ENCODE results near the gene TNS2.

The TNS2 gene

DNA sequence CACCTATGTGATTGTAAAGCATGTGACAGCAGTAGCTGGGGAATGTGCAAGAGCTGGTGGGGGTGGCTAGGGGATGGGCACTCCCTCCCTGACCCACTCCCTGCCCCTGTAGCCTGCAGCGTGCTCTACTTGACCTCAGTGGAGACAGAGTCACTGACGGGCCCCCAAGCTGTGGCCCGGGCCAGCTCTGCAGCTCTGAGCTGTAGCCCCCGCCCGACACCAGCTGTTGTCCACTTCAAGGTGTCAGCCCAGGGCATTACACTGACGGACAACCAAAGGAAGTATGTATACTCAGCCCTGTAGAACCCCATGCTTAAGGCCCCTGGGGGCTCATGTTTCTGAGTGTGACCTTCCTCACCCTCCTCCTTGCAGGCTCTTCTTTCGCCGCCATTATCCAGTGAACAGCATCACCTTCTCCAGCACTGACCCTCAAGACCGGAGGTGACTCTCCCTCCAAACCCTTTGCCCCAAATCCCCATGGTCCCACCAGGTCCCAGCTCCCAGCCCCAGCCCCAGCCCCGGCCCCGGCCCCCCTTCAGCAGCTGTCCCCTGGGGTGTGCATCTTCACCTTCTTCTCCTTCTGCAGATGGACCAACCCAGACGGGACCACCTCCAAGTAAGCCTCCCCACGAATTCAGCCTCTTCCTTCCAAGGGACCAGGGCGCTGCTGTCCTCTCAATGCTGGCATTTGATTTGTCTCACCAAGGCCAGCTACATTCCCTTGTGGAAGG, 13.3 kb downstream of the TNS2 start:
- Histone ChIP-seq H3K36me3 (ENCODE audit: control insufficient read depth, insufficient read depth, low read length) (no peaks in the 10 kb centered on the region), H3K4me1 (ENCODE audit: control insufficient read depth, insufficient read depth, low read length) (no peaks in the 10 kb centered on the region), H3K27ac (ENCODE audit: insufficient read depth, low read depth, low read length, poor library complexity, severe bottlenecking) (no peak overlapping the region), H3K9me3 (ENCODE audit: control insufficient read depth, low read length) (no peaks in the 10 kb centered on the region), H3K4me3 (ENCODE audit: insufficient read depth, low read depth, low read length) (no peak overlapping the region), H3K27me3 (ENCODE audit: control insufficient read depth, insufficient read depth, low read length, poor library complexity, severe bottlenecking) (no peaks in the 10 kb centered on the region)
- WGBS, 2 experiments = 91% methylated on average over 14 of the region's 14 CpGs

DNA sequence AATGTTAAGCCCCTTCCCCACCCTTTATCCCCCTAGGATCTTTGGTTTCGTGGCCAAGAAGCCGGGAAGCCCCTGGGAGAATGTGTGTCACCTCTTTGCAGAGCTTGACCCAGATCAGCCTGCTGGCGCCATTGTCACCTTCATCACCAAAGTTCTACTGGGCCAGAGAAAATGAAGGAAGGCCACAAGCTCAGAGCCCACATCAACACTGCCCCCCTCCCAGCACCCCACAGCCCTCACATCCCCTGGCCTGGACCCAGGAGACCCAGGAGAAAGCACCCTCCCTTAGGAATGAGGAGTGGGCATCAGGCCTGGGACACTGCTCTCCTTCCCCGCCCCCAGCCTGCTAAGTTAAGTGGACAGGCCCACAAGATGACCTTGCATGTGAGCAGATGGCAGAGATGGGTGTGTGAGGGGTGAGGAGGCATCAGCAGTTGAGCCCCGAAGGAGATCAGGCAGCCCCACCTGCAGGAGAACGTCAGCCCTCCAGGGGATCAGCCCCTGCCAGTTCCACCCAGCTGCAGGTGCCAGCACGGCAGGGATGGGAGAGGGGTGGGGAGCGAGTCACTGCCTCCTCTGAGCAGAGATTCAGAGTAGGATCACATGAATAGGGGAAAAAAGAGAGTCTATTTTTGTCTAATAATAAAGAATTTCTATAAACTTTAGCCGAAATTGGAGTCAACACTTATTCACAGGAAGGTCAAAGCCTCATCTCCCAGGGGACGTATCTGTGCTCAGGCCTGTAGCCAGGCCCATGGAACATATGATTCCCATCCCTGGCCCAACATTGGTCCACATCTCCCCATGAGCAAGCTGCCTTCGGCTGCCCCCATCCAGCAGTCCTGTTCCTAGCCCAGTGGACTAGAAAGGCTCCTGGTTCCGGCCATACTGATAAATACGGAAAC, 14.1 kb downstream of the TNS2 start:
- Histone ChIP-seq H3K27ac (ENCODE audit: insufficient read depth, low read depth, low read length, poor library complexity, severe bottlenecking) (no peak overlapping the region), H3K27me3 (ENCODE audit: control insufficient read depth, insufficient read depth, low read length, poor library complexity, severe bottlenecking) (no peaks in the 10 kb centered on the region), H3K9me3 (ENCODE audit: control insufficient read depth, low read length) (no peaks in the 10 kb centered on the region), H3K36me3 (ENCODE audit: control insufficient read depth, insufficient read depth, low read length) (no peaks in the 10 kb centered on the region), H3K4me3 (ENCODE audit: insufficient read depth, low read depth, low read length) (no peak overlapping the region), H3K4me1 (ENCODE audit: control insufficient read depth, insufficient read depth, low read length) (peaks cover 4% of the 10 kb centered on the region)
- 88 to 91% methylated on average over 13 of the region's 13 CpGs for WGBS, 2 experiments

DNA sequence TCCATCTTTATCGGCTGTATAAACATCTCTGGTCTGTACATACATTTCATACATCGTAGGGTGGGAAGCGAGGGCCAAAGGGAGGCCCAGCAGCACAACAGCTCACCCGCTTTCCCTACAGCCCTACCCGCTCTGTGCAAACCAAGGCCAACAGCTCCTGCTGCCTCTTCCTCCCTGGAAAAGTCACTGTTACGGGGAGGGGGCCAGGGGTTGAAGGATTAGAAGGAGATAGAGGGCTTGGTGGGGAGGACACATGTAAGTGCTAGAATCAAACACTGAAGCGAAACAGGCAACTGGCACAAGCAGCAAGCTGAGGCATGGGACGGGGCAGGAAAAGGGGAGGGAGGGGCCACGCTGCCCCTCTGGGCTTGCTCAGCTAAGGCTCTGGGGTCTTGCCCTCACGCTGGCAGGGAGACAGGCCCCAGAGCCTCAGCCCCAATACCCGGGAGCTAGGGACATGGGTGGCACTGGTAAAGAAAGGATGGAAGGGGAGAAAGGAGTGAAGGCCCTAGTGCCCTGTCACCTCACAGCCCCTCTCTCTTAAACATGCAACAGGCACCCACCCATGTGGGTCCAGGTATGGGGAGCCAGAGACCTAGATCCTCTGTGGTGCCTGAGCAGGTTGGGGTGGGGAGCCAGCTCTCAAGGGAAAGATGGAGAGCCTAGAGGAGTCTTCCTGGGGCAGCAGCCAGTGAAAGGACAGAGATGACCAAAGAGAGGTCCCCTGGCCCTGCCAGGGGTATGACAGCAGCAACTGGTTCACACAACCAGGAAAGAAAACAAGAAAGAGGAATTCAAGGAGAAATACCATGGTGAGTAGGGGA, 15.0 kb downstream of the TNS2 start:
- Histone ChIP-seq H3K4me3 (ENCODE audit: insufficient read depth, low read depth, low read length) (no peak overlapping the region), H3K27ac (ENCODE audit: insufficient read depth, low read depth, low read length, poor library complexity, severe bottlenecking) (no peak overlapping the region), H3K4me1 (ENCODE audit: control insufficient read depth, insufficient read depth, low read length) (peaks cover 8% of the 10 kb centered on the region), H3K27me3 (ENCODE audit: control insufficient read depth, insufficient read depth, low read length, poor library complexity, severe bottlenecking) (no peaks in the 10 kb centered on the region), H3K36me3 (ENCODE audit: control insufficient read depth, insufficient read depth, low read length) (no peaks in the 10 kb centered on the region), H3K9me3 (ENCODE audit: control insufficient read depth, low read length) (no peaks in the 10 kb centered on the region)
- 91 to 95% methylated on average over 11 of the region's 11 CpGs for WGBS, 2 experiments

DNA sequence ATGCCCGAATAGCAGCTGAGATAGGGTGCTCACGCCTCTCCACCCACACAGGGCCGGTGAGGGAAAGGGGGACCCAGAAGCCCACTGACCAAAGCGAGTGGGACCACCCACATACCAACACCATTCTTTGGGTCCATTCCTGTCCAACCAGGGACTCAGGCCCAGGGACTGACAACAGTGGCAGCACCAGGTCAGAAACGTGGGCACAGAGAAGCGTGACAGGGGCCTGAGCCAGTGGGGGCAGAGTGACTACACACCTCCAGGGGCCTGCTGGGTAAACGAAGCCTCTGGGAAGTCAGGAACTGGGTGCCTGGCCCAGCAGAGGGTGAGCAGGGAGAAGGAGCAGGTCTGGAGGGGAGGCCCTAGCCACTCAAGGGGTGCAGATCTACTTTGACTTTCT, 15.6 kb downstream of the TNS2 start:
- WGBS, 2 experiments = 89 to 90% methylated on average over 7 of the region's 7 CpGs
- Histone ChIP-seq H3K4me1 (ENCODE audit: control insufficient read depth, insufficient read depth, low read length) (peaks cover 11% of the 10 kb centered on the region), H3K36me3 (ENCODE audit: control insufficient read depth, insufficient read depth, low read length) (no peaks in the 10 kb centered on the region), H3K27ac (ENCODE audit: insufficient read depth, low read depth, low read length, poor library complexity, severe bottlenecking) (no peak overlapping the region), H3K27me3 (ENCODE audit: control insufficient read depth, insufficient read depth, low read length, poor library complexity, severe bottlenecking) (no peaks in the 10 kb centered on the region), H3K4me3 (ENCODE audit: insufficient read depth, low read depth, low read length) (no peak overlapping the region), H3K9me3 (ENCODE audit: control insufficient read depth, low read length) (no peaks in the 10 kb centered on the region)

DNA sequence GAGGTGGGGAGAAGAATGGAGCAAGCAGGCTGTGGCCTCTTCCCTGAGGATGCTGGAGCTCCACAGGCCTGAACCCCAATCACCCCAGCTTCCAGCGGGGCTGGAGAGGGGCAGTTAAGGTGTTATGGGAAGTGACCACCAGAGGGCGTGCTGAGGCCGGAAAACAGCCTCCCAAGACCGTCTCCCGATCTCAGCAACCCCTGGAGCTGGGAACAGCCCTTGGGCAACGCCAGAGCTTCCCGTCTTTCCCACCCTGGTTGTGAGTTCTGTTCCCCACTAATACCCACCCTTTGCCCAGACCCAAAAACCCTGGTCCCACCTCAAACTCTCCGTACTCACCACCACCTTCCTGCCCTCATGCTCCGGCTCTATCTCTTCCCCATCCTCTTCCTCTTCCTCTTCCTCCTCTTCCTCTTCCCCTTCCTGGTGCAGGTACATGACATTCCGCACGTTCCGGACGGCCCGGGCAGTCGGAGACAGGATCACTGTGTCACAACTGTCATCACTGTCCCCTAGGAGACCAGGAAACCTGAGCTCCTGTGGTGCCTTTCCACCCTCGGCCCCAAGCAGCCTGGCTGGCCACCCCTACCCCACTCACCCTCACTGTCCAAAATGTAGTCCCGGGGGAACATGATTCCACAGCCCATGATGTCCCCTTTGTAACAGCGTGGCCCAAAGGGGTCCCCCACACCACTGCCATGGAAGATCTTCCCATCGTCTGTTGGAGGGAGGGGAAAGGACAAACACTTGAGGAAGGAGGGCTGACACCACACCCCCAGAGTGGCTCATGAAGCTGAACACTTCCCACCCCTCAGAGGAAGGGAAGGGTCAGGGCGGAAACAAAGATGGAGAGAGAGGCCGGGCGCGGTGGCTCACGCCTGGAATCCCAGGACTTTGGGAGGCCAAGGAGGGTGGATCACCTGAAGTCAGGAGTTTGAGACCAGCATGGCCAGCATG, 16.4 kb downstream of the TNS2 start:
- Histone ChIP-seq H3K27me3 (ENCODE audit: control insufficient read depth, insufficient read depth, low read length, poor library complexity, severe bottlenecking) (no peaks in the 10 kb centered on the region), H3K4me1 (ENCODE audit: control insufficient read depth, insufficient read depth, low read length) (peaks cover 11% of the 10 kb centered on the region), H3K9me3 (ENCODE audit: control insufficient read depth, low read length) (no peaks in the 10 kb centered on the region), H3K36me3 (ENCODE audit: control insufficient read depth, insufficient read depth, low read length) (no peaks in the 10 kb centered on the region), H3K27ac (ENCODE audit: insufficient read depth, low read depth, low read length, poor library complexity, severe bottlenecking) (no peak overlapping the region), H3K4me3 (ENCODE audit: insufficient read depth, low read depth, low read length) (no peak overlapping the region)
- WGBS, 2 experiments = 56 to 58% methylated on average over 24 of the region's 24 CpGs

DNA sequence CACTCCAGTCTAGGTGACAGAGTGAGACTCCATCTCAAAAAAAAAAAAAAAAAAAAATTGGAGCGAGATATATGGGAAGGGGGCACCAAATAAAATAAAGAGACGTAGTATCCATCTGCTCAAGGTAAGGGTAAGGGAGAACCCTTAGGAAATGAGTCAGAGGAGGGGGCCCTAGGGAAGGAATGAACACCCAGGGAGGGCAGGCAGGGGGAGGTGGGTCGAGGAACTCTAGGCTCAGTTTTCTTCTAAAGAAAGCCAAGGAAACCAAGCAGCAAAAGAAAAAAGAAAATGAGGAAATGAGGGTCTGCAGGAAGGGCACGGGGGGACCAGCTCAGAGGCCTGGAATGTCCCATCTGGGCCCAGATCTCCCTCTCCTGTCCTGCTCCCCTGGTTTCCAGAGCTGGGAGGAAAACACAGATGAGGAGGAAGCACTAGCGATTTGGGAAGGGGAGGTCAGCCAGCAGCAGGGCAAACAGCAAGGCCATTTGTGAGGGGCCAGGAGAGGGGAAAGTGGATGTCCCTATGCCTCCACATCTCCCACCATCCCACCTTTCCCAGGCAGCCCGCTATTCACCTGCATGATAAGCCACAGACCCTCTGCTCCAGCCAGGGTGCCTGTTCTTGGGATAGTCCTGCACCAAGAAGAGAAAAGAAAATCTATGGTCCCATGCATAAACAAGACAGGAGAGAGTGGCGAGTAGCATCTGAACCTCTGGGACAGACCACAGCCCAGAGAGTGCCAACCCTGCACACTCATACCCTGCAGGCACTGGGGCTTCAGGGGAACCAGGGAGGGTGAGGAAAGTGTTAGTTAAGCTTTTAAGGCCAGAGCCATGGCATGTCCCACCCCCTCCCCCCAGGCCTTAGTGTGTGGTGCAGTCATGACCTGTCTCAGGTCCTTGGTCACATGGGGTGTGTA, 17.5 kb downstream of the TNS2 start:
- peaks cover 19% of the 10 kb centered on the region for H3K4me1 ChIP-seq (ENCODE audit: control insufficient read depth, insufficient read depth, low read length)
- H3K27ac ChIP-seq (ENCODE audit: insufficient read depth, low read depth, low read length, poor library complexity, severe bottlenecking) = no peak overlapping the region
- WGBS, 2 experiments = 75% methylated on average over 7 of the region's 7 CpGs

DNA sequence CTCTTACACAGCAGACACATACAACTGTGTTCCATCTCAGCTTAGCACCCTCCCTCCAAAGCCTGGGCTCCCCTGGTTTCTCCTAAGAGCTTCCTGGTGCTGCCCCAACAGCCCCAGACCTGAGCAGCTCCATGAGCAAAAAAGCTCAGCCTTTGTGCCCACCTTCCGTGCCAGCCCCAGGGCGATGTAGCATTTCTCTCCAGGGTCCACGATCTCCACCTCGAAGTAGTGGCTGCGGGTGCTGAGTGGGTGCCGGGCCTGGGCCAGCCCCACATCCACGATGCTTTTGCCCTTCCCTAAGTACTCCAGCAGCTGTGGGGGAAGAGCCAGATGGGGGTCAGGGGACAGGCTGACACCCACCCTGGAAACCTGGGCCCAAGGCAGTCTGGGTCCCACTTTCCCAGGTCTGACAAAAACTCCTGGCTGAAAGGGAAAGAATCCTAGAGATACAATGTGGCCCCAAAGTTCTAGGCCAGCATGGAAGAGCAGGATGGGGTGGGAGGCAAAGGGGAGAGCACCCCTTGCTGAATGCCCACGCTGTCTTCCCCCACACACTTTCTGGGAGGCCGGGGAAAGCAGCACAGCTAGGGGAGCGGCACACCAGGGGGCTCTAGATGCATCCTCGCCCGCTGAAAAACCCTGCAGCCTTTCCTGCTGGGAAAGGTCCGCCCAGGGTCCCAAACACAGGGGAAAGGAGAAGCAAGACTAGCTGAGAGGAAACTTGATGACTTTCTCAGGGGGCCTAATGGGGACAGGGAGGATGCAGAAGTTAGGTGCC, 18.3 kb downstream of the TNS2 start:
- Histone ChIP-seq H3K9me3 (ENCODE audit: control insufficient read depth, low read length) (no peaks in the 10 kb centered on the region), H3K27ac (ENCODE audit: insufficient read depth, low read depth, low read length, poor library complexity, severe bottlenecking) (no peak overlapping the region), H3K27me3 (ENCODE audit: control insufficient read depth, insufficient read depth, low read length, poor library complexity, severe bottlenecking) (no peaks in the 10 kb centered on the region), H3K4me3 (ENCODE audit: insufficient read depth, low read depth, low read length) (no peak overlapping the region), H3K4me1 (ENCODE audit: control insufficient read depth, insufficient read depth, low read length) (peaks cover 25% of the 10 kb centered on the region), H3K36me3 (ENCODE audit: control insufficient read depth, insufficient read depth, low read length) (no peaks in the 10 kb centered on the region)
- 84 to 86% methylated on average over 13 of the region's 13 CpGs for WGBS, 2 experiments

More for the DNA sequence above, 17.5 kb downstream of the TNS2 start:
- Histone ChIP-seq H3K4me3 (ENCODE audit: insufficient read depth, low read depth, low read length) (no peak overlapping the region), H3K27me3 (ENCODE audit: control insufficient read depth, insufficient read depth, low read length, poor library complexity, severe bottlenecking) (no peaks in the 10 kb centered on the region), H3K9me3 (ENCODE audit: control insufficient read depth, low read length) (no peaks in the 10 kb centered on the region), H3K36me3 (ENCODE audit: control insufficient read depth, insufficient read depth, low read length) (no peaks in the 10 kb centered on the region)

DNA sequence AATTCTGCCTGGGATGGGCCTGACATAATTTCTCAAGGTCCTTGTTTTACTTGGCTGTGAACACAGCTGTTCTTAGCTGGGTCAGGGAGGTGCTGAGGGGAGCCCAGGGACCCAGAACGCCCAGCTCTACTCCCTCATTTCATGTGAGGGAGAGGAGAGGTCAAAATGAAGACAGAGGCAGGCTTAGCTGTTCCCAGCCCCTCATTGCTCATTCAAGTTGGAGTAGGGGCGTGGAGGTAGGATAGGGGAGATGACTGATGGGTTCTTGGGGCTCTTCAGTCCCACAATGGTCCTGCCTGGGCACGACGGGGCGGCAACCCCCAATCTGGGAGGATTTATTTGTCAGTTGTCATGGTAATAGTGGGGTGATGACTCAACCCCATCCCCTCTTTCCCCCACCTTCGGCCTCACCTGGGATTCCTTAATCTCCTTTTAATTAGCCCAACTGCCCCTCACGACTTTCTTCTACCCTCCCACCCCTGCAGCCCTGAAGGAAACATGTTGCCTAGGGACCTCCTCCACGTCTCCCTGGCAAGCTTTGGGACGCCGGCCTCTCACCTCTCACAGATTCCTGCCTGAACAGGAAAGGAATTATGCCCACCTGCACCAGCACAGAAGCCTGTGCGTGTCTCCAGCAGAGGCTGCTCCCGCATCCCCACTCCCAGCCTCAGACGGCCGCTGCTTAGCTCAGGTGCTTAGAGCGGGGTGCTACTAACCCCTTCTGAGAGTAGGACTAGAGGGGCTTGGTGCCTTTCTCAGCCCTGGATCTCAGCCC, 19.1 kb downstream of the TNS2 start:
- H3K4me3 ChIP-seq (ENCODE audit: insufficient read depth, low read depth, low read length) = no peak overlapping the region
- WGBS, 2 experiments = 74 to 76% methylated on average over 15 of the region's 15 CpGs
- H3K36me3 ChIP-seq (ENCODE audit: control insufficient read depth, insufficient read depth, low read length) = no peaks in the 10 kb centered on the region
- H3K4me1 ChIP-seq (ENCODE audit: control insufficient read depth, insufficient read depth, low read length) = peaks cover 25% of the 10 kb centered on the region
- H3K9me3 ChIP-seq (ENCODE audit: control insufficient read depth, low read length) = no peaks in the 10 kb centered on the region
- no peaks in the 10 kb centered on the region for H3K27me3 ChIP-seq (ENCODE audit: control insufficient read depth, insufficient read depth, low read length, poor library complexity, severe bottlenecking)
- no peak overlapping the region for H3K27ac ChIP-seq (ENCODE audit: insufficient read depth, low read depth, low read length, poor library complexity, severe bottlenecking)

Data from ectodermal cell (in vitro differentiated cells).